Right lobe of liver (tissue), 4 donors: ENCODE measurements around the gene LRTM2.

Source experiments
- POLR2A ChIP-seq: fragments of 450-650 bp; IDR thresholded peaks from one replicate; pipeline ENCODE4 v1.6.1; 2017; ENCODE audit warnings: antibody characterized with exemption, mild to moderate bottlenecking
- TF ChIP-seq, protein P1 (sequence below), 4 donors: fragments of 200-600 bp in 3 of 4; fragments of 450-650 bp in 1 of 4; IDR thresholded peaks; one replicate each; pipeline versions ENCODE4 v1.5.1 to v1.8.0; 2016 to 2022; ENCODE audit warnings: antibody characterized with exemption in 4 of 4, mild to moderate bottlenecking in 2 of 4
- donor health status: DM: no; HTN: no; CAD: no.
- donor health status: DM: no; HTN: no; CAD: no.
- donor health status: DM: no; HTN: yes; CAD: no.

DNA sequence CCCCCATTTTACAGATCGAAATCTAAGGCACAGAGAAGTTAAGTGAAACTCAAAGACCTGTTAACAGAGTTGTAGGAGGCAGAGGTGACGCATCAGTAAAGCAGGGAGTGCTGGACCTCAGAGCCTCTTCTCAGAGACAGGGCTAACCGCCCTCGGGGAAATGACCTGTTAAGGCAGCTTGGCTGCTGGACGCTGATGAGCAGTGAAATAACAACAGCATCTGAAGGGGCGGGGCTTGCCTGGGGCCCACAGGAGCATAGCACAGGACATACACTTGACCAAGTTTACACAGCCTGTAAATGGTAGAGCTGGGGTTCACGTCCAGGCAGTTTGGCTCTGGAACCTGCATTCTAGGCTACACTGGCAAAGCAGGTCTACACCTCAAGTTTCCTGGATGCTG lies 39.3 kb downstream of the LRTM2 start:
- TF ChIP-seq, protein P1, sequence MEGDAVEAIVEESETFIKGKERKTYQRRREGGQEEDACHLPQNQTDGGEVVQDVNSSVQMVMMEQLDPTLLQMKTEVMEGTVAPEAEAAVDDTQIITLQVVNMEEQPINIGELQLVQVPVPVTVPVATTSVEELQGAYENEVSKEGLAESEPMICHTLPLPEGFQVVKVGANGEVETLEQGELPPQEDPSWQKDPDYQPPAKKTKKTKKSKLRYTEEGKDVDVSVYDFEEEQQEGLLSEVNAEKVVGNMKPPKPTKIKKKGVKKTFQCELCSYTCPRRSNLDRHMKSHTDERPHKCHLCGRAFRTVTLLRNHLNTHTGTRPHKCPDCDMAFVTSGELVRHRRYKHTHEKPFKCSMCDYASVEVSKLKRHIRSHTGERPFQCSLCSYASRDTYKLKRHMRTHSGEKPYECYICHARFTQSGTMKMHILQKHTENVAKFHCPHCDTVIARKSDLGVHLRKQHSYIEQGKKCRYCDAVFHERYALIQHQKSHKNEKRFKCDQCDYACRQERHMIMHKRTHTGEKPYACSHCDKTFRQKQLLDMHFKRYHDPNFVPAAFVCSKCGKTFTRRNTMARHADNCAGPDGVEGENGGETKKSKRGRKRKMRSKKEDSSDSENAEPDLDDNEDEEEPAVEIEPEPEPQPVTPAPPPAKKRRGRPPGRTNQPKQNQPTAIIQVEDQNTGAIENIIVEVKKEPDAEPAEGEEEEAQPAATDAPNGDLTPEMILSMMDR (IDR thresholded peaks at IDR 0.05): no peak
- no peak for TF ChIP-seq POLR2A
